GM21447 (cell line): Measurements from ENCODE around the gene KRTAP10-8.
"Not testable (repeated sequence)": the region's sequence is repeated elsewhere in the genome, so short reads cannot be mapped to it uniquely, and the experiment has no call there.

Experiments used
- ATAC-seq: cut with Tn5 transposase; IDR thresholded peaks from one replicate; pipeline ENCODE4 v1.9.1; 2021; ENCODE audit not compliant: unreplicated experiment

KRTAP10-8 gene

DNA sequence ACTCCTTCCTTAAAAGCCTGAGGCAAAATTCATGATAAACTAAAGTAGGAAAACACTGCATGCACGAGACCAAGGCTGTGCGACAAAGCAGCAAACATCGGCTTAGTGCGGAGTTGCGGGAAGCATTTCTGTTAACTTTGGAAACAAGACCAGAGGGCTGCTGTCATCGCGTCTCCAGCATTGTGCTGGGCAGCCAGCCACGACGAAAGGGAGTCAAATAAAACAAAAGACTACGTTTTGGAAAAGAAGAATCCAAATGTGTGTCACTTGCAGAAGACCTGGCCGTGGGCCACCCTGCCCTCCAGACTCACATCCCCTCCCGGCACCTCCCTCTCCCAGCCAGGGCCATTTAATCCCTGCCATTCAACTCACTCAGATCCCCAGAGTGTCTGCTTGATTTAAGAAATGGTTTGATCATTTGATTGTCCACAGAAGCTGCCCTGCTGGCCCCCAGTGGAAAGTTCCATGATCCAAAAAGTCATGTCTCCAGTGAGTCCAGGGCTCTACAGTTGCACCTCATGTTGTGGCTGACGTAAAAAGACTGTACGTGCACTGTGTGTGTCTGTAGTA is 31.9 kb downstream of the KRTAP10-8 start:
- no peak for ATAC-seq

DNA sequence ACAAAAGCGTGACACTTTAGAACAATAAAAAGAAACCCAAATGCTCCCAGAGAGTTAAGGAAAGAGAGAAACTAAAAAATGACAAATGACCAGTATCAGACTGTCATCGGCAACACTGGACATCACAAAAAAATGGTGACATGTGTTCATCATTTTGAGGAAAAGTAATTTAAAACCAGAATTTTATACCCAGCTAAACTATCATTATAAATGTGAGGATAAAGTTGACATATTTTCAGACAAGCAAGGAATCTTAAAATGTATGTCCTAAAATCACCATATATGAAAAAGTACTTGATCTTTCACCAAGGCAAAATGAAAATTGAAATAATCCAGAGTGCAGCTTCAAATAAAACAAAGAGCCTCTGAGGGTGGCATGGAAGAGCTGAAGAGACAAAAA is 33.0 kb downstream of the KRTAP10-8 start:
- no peak for ATAC-seq

- ATAC-seq: not testable (repeated sequence)
Measured at GRCh38 chr21:44646366-44647221, 34.7 kb downstream of the KRTAP10-8 start, which contains the start of gene KRTAP10-11. Gene KRTAP10-11, plus strand, starts transcription at chr21:44646414. Its CDS starts 45 bp downstream, at chr21:44646459.

- ATAC-seq: no peak
Measured at GRCh38 chr21:44647222-44647552, 35.3 kb downstream of the KRTAP10-8 start.

- ATAC-seq: no peak
Measured at GRCh38 chr21:44648557-44649311, 36.9 kb downstream of the KRTAP10-8 start.

DNA sequence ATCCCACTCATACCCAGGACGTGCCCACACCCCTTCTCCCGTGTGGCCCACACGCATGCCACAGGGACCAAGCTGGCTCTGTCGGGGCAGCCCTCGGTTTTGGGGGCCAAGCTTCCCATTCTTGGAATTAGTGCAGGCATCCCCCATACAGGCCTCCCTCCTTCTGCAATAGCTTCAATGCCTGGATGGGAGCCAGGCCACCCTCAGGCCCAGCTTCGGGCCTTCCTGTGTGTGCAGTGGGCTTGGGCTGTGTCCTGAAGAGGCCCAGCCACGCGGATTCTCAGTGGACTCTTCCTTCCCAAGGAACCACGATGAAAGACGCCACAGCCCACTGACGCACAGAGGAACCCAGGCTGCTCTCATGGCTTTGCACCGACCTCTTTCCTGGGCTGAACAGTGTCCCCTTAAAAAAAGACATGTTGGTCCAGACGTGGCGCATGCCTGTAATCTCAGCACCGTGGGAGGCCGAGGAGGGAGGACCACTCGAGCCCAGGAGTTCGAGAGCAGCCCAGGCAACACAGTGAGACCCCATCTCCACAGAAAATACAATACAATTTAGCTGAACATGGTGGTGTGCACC is 37.7 kb downstream of the KRTAP10-8 start:
- ATAC-seq: no peak

- ATAC-seq: no peak
Measured at GRCh38 chr21:44650265-44650972, 38.5 kb downstream of the KRTAP10-8 start.

DNA sequence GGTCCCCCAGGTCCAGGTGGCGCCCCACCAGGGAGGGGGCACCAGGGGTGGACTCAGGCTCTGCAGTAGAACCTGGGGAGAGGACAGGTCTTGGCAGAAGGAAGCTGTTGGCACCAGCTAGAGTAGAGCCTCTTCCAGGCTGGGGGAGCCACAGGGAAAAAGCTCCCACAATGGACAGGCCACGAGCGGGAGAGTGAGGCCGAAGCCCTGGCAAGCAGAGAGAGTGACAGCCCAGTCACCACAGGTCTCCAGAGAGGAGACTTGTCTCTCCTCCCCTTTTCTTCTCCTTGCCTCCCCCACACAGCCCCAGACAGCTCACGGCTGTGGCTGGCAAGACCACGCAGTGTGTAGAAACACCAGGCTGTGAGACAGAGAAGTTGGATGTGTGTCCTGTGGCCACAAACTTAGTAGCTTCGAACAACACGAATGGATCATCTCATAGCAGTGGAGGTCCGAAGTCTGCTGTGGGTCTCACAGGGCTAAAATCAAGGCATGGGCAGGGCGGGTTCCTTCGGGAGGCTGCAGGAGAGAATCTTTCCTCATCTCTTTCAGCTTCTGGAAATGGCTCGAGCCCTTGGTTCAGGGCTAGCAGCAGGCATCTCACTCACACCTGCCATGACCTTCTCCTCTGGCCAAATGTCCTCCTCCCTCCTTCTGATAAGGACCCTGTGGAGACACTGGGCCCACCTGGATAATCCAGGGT is 39.2 kb downstream of the KRTAP10-8 start:
- no peak for ATAC-seq

DNA sequence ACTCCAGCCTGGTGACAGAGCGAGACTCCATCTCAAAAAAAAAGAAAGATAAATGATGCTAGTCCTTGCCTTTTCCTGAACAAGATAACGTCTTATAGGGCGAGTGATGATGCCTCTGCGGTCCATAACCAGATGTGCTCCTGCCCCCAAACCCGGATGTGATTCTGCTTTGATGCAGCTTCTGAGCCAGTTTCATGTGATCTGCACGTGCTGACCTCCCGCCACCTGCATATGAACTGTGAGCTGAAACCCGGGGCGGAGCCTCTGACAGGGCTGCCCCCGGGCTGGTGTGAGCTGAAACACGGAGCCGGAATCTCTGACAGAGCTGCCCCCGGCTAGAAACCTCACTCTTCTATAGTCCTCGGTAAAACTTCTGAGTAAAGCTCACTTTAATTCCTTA is 41.2 kb downstream of the KRTAP10-8 start:
- no peak for ATAC-seq

GRCh38 chr21:44653656-44654575 is 42.0 kb downstream of the KRTAP10-8 start:
- no peak for ATAC-seq

DNA sequence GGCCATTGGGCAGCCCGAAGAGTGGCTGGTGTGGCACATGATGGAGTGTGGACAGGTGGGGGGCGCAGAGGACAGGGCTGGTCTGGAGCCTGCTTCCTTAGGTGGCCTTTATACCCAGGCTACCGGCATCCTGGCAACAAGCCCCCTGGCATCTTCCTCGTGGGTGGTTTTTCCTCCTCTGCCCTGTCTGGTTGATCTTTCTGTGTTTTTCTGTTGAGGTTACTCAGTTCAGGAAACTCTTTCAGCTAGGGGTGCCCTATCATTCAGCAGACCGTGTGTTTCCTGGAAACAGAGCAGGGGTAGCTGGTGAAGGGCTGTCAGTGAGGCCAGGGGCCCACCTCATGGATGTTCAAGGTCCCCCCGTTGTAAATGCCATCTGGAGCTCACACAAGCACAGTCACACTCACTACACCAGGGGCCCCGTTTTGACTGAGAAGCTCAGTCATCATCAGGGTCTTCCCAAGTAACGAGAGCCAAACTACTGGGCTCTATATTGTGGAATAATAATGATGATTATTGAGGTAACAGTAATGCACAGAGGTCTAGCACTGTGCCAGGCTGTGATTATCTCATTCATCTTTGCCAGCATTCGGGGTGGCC is 42.8 kb downstream of the KRTAP10-8 start, which contains the start of gene KRTAP12-4:
Gene KRTAP12-4 (minus strand): TSS at position 84 of the 600 bp plus-strand sequence. CDS start 45 bp downstream, at position 39.
- no peak for ATAC-seq

DNA sequence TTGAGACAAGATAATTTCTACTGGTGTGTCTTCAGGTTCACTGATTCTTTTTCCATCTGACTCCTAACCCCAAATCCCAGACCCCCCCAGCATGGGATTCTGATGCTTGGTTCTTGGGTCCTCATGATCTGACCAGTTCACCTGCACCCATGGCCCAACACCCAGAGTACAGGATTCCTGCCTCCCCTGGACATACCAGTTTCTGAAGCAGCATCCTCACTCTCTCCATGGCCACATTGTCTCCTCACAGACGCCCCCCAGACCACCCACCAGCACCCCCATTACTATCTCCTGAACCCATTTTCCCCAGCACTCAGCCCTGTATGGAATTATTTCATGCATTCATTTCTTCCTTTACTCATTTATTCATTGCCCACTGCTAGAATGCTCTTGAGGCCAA is 45.0 kb downstream of the KRTAP10-8 start:
- ATAC-seq: no peak

GRCh38 chr21:44657635-44658540 is 46.0 kb downstream of the KRTAP10-8 start, which contains the start of gene KRTAP12-3:
Gene KRTAP12-3, plus strand, starts transcription at chr21:44657932. Its CDS starts 48 bp downstream, at chr21:44657980.
- ATAC-seq: no peak

- no peak for ATAC-seq
Measured at GRCh38 chr21:44658541-44658910, 46.6 kb downstream of the KRTAP10-8 start.

GRCh38 chr21:44658913-44659595 is 47.2 kb downstream of the KRTAP10-8 start:
- ATAC-seq: no peak

- not testable (repeated sequence) for ATAC-seq
Measured at GRCh38 chr21:44661567-44661966, 49.7 kb downstream of the KRTAP10-8 start.
